Neuron (in vitro differentiated cells): ENCODE results near the gene GLT8D1.

Source experiments
- H2AFZ ChIP-seq: one replicate; pipeline ENCODE4 v1.6.1; 2013; ENCODE audit warnings: low read depth, mild to moderate bottlenecking, inconsistent platforms, low read length, moderate library complexity
- H3K27me3 ChIP-seq: one replicate; pipeline ENCODE4 v1.6.1; 2013; ENCODE audit warnings: low read length; ENCODE audit not compliant: insufficient read depth
- H3K36me3 ChIP-seq: one replicate; pipeline ENCODE4 v1.6.1; 2013; ENCODE audit warnings: low read length; ENCODE audit not compliant: insufficient read depth
- H3K4me1 ChIP-seq: one replicate; pipeline ENCODE4 v1.6.1; 2013; ENCODE audit warnings: low read length; ENCODE audit not compliant: insufficient read depth
- H3K4me3 ChIP-seq: 2 replicates; pipeline ENCODE4 v1.5.1; 2013; ENCODE audit warnings: mild to moderate bottlenecking, low read length, moderate library complexity
- H3K9me3 ChIP-seq: one replicate; pipeline ENCODE4 v1.6.1; 2013; ENCODE audit warnings: low read length

Gene GLT8D1

DNA sequence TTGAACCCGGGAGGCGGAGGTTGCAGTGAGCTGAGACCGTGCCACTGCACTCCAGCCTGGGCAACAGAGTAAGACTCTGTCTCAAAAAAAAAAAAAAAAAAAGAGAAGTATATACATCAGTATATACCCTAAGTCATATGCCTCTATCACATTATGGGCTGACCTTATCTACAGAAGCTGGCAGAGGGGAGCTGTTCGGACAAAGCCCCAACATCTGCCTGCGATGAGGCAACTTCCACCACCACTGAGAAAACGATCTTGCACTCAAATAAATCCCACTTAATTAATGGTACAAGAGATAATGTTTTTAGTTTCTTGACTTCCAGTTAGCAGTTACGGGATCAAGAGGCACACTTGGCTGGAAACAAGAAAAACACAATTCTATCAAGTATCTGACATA is 2.2 kb downstream of the GLT8D1 start:
- Histone ChIP-seq H3K4me3 (no peak overlapping the region), H3K9me3 (no peaks in the 10 kb centered on the region), H3K36me3 (peaks cover 19% of the 10 kb centered on the region), H3K4me1 (peaks cover 27% of the 10 kb centered on the region), H2AFZ (no peak overlapping the region), H3K27me3 (no peaks in the 10 kb centered on the region)

DNA sequence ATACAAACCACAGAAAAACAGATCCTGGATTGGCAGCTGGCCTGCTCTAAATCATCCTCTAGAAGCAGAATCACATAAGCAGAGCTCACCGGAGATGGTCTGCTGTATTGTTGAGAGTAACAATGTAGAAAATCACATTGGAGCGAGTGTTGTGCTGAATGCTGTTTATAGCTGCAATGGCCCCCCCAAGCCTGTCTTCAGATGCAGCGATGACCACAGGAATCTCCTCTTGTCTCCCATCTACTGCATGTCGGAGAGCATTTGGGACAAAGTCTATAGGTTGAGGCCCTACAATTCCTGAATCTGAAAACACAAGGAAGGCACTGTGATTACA is 8.0 kb downstream of the GLT8D1 start:
- H3K4me3 ChIP-seq, result no peak overlapping the region
- H3K36me3 ChIP-seq, result peaks cover 61% of the 10 kb centered on the region
- H2AFZ ChIP-seq, result no peak overlapping the region
- no peaks in the 10 kb centered on the region for H3K4me1 ChIP-seq
- no peaks in the 10 kb centered on the region for H3K9me3 ChIP-seq
- no peaks in the 10 kb centered on the region for H3K27me3 ChIP-seq

DNA sequence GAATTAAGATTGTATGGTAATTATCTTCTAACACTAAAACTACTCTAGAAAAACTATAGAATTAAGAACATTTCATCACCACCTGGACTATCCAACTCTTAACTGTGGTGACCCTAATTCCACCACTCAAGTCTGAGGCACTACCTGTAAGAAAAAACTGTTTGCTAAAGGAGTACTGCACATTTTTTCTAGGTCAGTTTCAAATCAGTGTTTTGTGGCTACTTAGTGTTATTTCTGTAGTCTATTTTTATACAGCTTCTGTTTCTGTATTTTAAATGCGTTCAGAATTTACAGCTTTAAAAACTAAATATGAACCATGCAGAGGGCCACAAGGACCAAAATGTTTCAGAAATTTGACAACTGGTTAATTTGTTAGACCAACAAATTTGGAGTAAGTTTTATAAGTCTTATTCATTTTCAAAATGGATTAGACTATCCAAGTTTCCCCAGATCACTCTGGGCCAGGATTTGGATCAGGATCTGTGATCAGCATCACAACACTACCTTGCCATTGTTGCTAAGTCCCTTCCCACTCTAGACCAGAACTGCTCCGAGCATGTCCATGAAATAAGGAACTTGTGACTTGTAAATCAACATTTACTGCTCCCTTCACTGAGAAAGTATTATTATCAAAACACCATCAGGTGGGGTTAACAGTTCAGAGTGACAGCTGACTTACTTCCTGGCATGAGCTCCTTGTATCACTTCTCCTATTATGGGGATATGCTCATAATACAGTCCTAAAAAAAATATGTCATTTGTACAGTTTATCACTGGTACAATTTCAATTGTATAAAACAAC is 8.6 kb downstream of the GLT8D1 start:
- Histone ChIP-seq H2AFZ (no peak overlapping the region), H3K9me3 (no peaks in the 10 kb centered on the region), H3K4me1 (no peaks in the 10 kb centered on the region), H3K4me3 (no peak overlapping the region), H3K36me3 (peaks cover 67% of the 10 kb centered on the region), H3K27me3 (no peaks in the 10 kb centered on the region)

GRCh38 chr3:52695798-52696671 is 9.6 kb downstream of the GLT8D1 start:
- Histone ChIP-seq H3K4me1 (no peaks in the 10 kb centered on the region), H2AFZ (no peak overlapping the region), H3K36me3 (peaks cover 75% of the 10 kb centered on the region), H3K9me3 (no peaks in the 10 kb centered on the region), H3K27me3 (no peaks in the 10 kb centered on the region), H3K4me3 (no peak overlapping the region)

GRCh38 chr3:52694528-52695189 is 10.9 kb downstream of the GLT8D1 start:
- Histone ChIP-seq H2AFZ (no peak overlapping the region), H3K36me3 (peaks cover 82% of the 10 kb centered on the region), H3K27me3 (no peaks in the 10 kb centered on the region), H3K4me1 (no peaks in the 10 kb centered on the region), H3K4me3 (no peak overlapping the region), H3K9me3 (no peaks in the 10 kb centered on the region)

GRCh38 chr3:52693071-52693470 is 12.5 kb downstream of the GLT8D1 start:
- no peaks in the 10 kb centered on the region for H3K4me1 ChIP-seq
- no peaks in the 10 kb centered on the region for H3K27me3 ChIP-seq
- no peak overlapping the region for H2AFZ ChIP-seq
- peaks cover 93% of the 10 kb centered on the region for H3K36me3 ChIP-seq
- no peaks in the 10 kb centered on the region for H3K9me3 ChIP-seq
- no peak overlapping the region for H3K4me3 ChIP-seq

- H3K9me3 ChIP-seq, result no peaks in the 10 kb centered on the region
- H3K4me3 ChIP-seq, result no peak overlapping the region
- H3K4me1 ChIP-seq, result peaks cover 18% of the 10 kb centered on the region
- no peaks in the 10 kb centered on the region for H3K27me3 ChIP-seq
- H3K36me3 ChIP-seq, result peaks cover 79% of the 10 kb centered on the region
- no peak overlapping the region for H2AFZ ChIP-seq
Measured at GRCh38 chr3:52690560-52690959, 15.0 kb downstream of the GLT8D1 start.

- no peak overlapping the region for H2AFZ ChIP-seq
- no peak overlapping the region for H3K4me3 ChIP-seq
- peaks cover 66% of the 10 kb centered on the region for H3K36me3 ChIP-seq
Measured at GRCh38 chr3:52689151-52689550, 16.4 kb downstream of the GLT8D1 start.

DNA sequence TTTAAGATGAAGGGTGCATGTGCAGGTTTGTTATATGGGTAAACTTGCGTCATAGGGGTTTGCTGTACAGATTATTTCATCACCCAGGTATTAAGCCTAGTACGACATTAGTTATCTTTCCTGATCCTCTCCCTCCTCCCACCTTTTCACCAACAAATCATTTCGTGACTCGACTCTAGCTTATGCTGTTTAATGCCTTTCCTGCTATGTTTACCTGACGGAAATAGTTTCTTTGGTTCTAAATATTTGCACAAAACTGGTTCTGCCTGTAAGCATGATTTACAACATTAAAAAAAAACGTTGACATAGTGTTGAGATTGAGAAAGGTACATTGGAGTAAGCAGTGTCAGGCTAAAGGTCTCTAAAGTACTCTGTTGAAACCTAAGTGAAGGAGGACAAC is 17.3 kb downstream of the GLT8D1 start:
- no peak overlapping the region for H2AFZ ChIP-seq
- H3K4me3 ChIP-seq, result no peak overlapping the region
- H3K4me1 ChIP-seq, result peaks cover 24% of the 10 kb centered on the region
- H3K27me3 ChIP-seq, result no peaks in the 10 kb centered on the region
- no peaks in the 10 kb centered on the region for H3K9me3 ChIP-seq
- H3K36me3 ChIP-seq, result peaks cover 58% of the 10 kb centered on the region

More at GRCh38 chr3:52689151-52689550, 16.4 kb downstream of the GLT8D1 start:
- Histone ChIP-seq H3K27me3 (no peaks in the 10 kb centered on the region), H3K9me3 (no peaks in the 10 kb centered on the region), H3K4me1 (peaks cover 23% of the 10 kb centered on the region)

DNA sequence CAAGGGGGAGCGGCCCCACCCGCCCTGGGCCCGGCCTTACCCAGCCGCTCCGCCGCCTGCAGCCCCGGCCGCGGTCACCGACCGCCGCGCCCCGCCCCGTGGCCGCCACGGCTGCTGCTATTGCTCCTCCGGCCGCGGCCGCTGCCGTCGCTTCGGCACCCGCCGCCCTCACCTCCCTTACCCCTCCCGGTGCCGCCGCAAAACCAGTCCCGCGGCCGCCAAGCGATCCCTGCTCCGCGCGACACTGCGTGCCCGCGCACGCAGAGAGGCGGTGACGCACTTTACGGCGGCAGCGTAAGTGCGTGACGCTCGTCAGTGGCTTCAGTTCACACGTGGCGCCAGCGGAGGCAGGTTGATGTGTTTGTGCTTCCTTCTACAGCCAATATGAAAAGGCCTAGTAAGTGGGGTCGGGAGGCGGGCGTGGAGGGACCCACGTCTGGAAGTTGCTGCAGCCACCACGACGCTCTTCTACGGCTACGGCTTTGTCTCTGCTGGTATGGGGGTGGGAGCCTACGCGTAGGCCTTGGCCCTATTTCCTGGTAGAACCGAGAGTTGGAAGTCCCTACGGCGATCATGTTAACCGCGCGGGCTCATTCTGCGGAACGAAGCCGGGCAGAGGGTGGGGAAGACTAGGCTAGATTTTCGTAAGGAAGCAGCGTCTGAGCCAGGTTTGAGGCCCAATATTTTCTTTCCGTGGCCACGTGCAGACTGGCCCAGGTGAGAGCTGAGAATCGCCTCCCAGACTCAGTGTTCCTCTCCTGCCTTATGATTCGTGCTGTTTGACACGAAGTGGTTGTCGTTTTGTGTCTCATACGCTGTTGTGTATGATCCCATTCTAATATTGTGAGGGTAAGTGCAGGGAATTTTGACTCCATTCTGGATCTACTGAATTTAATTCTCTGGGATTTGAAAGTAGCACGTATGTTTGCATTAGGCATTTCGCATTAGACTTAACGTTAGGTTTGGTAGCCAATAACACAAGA is 19.6 kb downstream of the GLT8D1 start, which contains the start of the genes GNL3 and PBRM1:
Gene GNL3, plus strand, starts transcription at position 324 of the 983 bp plus-strand sequence. Its CDS starts 61 bp downstream, at position 385.
Gene PBRM1, minus strand, starts transcription at position 205 of the 983 bp plus-strand sequence.
- Histone ChIP-seq H3K4me1 (peaks cover 33% of the 10 kb centered on the region), H3K36me3 (peaks cover 44% of the 10 kb centered on the region)

GRCh38 chr3:52685285-52685708 is 20.3 kb downstream of the GLT8D1 start:
- Histone ChIP-seq H3K9me3 (no peaks in the 10 kb centered on the region), H3K4me3 (peak overlapping the region; percentile 86), H2AFZ (no peak overlapping the region), H3K4me1 (peaks cover 33% of the 10 kb centered on the region), H3K27me3 (no peaks in the 10 kb centered on the region), H3K36me3 (peaks cover 42% of the 10 kb centered on the region)

More for the DNA sequence above, 19.6 kb downstream of the GLT8D1 start, which contains the start of the genes GNL3 and PBRM1:
- peak within 1 kb of the TSS; percentile 86 for H3K4me3 ChIP-seq
- no peak within 1 kb of the TSS for H2AFZ ChIP-seq
- H3K9me3 ChIP-seq, result no peaks in the 10 kb centered on the region
- H3K27me3 ChIP-seq, result no peaks in the 10 kb centered on the region

DNA sequence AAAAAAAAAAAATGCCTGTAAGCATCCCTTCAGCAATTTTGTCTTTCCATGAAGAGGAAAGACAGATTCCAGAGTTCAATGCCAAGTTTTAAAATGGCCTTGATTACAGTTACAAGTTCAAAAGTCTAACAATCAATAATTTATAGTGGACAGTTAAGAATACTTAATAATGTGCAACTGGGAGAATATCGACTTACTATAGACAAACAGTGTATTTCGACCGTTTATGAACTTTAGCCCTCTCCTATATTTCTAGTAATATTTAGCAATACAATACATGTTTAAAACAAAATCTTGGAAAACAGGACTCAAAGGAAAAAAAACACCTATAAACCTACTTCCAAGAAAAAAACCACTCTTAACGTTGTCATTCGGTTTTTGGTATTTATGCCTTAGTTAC is 21.4 kb downstream of the GLT8D1 start:
- H3K9me3 ChIP-seq, result no peaks in the 10 kb centered on the region
- no peak overlapping the region for H2AFZ ChIP-seq
- H3K4me3 ChIP-seq, result peak overlapping the region; percentile 86
- peaks cover 33% of the 10 kb centered on the region for H3K4me1 ChIP-seq
- no peaks in the 10 kb centered on the region for H3K27me3 ChIP-seq
- peaks cover 44% of the 10 kb centered on the region for H3K36me3 ChIP-seq
